ENCODE data around the gene SMAD5.

SMAD5 gene

GRCh38 chr5:136155761-136156160, 23.1 kb downstream of the SMAD5 start:
- DNase-seq (ENCODE audit: low read depth) = peak; percentile 8

- no peak for DNase-seq (ENCODE audit: low read depth)
These were observed 24.9 kb downstream of the SMAD5 start for GRCh38 chr5:136157514-136157913.

GRCh38 chr5:136159457-136159856, 26.8 kb downstream of the SMAD5 start:
- DNase-seq (ENCODE audit: low read depth) = peak; percentile 1

- DNase-seq (ENCODE audit: low read depth) = no peak
These were observed 29.4 kb downstream of the SMAD5 start for GRCh38 chr5:136162008-136162407.

- DNase-seq (ENCODE audit: low read depth) = no peak
These were observed 31.6 kb downstream of the SMAD5 start for GRCh38 chr5:136164226-136164625.

- no peak for DNase-seq (ENCODE audit: low read depth)
These were observed 34.3 kb downstream of the SMAD5 start for GRCh38 chr5:136166909-136167308.

- DNase-seq (ENCODE audit: low read depth) = no peak
These were observed 36.6 kb downstream of the SMAD5 start for GRCh38 chr5:136169218-136169617.

- peak; percentile 62 for DNase-seq (ENCODE audit: low read depth)
These were observed 41.5 kb downstream of the SMAD5 start for GRCh38 chr5:136174021-136174659.

GRCh38 chr5:136182618-136183017, 50.0 kb downstream of the SMAD5 start:
- no peak for DNase-seq (ENCODE audit: low read depth)

- DNase-seq (ENCODE audit: low read depth) = no peak
These were observed 53.5 kb downstream of the SMAD5 start for GRCh38 chr5:136185974-136186665.

GRCh38 chr5:136186796-136187195, 54.2 kb downstream of the SMAD5 start:
- no peak for DNase-seq (ENCODE audit: low read depth)

GRCh38 chr5:136188859-136189258, 56.2 kb downstream of the SMAD5 start:
- DNase-seq (ENCODE audit: low read depth) = no peak

GRCh38 chr5:136190091-136190720, 57.6 kb downstream of the SMAD5 start:
- no peak for DNase-seq (ENCODE audit: low read depth)

- no peak for DNase-seq (ENCODE audit: low read depth)
These were observed 58.3 kb downstream of the SMAD5 start for GRCh38 chr5:136190904-136191303.

GRCh38 chr5:136191304-136192014, 58.8 kb downstream of the SMAD5 start:
- DNase-seq (ENCODE audit: low read depth) = peak; percentile 19

GRCh38 chr5:136192015-136192525, 59.4 kb downstream of the SMAD5 start:
- no peak for DNase-seq (ENCODE audit: low read depth)

GRCh38 chr5:136192526-136193321, 60.1 kb downstream of the SMAD5 start, which contains the start of gene SMIM32:
Gene SMIM32, minus strand, starts transcription at chr5:136193162. Its CDS starts 638 bp downstream, at chr5:136192524.
- no peak for DNase-seq (ENCODE audit: low read depth)

GRCh38 chr5:136193322-136193935, 60.8 kb downstream of the SMAD5 start:
- no peak for DNase-seq (ENCODE audit: low read depth)

- DNase-seq (ENCODE audit: low read depth) = no peak
These were observed 61.9 kb downstream of the SMAD5 start for GRCh38 chr5:136194576-136194975.

GRCh38 chr5:136195971-136196820, 63.6 kb downstream of the SMAD5 start:
- DNase-seq (ENCODE audit: low read depth) = no peak

All from fibroblast of gingiva (primary cell).